Naive B cell (primary cell): ENCODE results near the gene SUSD6. TPM values are rescaled to one million over a fixed set of nuclear protein-coding genes. Genes with fewer than 3 reads are reported as not detected.
"Not testable (repeated sequence)": the region's sequence is repeated elsewhere in the genome, so short reads cannot be mapped to it uniquely, and the experiment has no call there.

Source experiments
- ATAC-seq, 2 donors: fragments of 150-1000 bp; cut with Tn5 transposase; 2 replicates each; pipeline ENCODE4 v1.10.0; 2021; ENCODE audit warnings: low read depth in 2 of 2, mild to moderate bottlenecking in 2 of 2, moderate library complexity in 2 of 2
- DNase-seq: peaks from one replicate; pipeline ENCODE4 v3.0.0; 2022
- H3K27ac Mint-ChIP-seq, 6 donors: one replicate each; pipeline ENCODE4 v1.8.0; 2020 to 2022; ENCODE audit warnings: mild to moderate bottlenecking in 6 of 6, mixed read lengths in 6 of 6, moderate library complexity in 5 of 6, inconsistent platforms in 2 of 6
- H3K27me3 Mint-ChIP-seq, 3 donors: one replicate each; pipeline ENCODE4 v1.8.0; 2021 to 2022; ENCODE audit warnings: mixed read lengths in 3 of 3, mild to moderate bottlenecking in 1 of 3
- H3K36me3 Mint-ChIP-seq, 2 donors: one replicate each; pipeline ENCODE4 v1.8.0; 2020 to 2022; ENCODE audit warnings: mixed read lengths in 2 of 2, inconsistent platforms in 1 of 2, mild to moderate bottlenecking in 1 of 2
- H3K4me1 Mint-ChIP-seq, 3 donors: one replicate each; pipeline ENCODE4 v1.8.0; 2020 to 2022; ENCODE audit warnings: mixed read lengths in 3 of 3, inconsistent platforms in 1 of 3, mild to moderate bottlenecking in 1 of 3, moderate library complexity in 1 of 3
- H3K4me3 Mint-ChIP-seq, 8 donors: one replicate each; pipeline ENCODE4 v1.8.0; 2020 to 2022; ENCODE audit warnings: mild to moderate bottlenecking in 8 of 8, mixed read lengths in 8 of 8, moderate library complexity in 8 of 8, inconsistent platforms in 2 of 8
- H3K9me3 Mint-ChIP-seq, 7 donors: one replicate each; pipeline ENCODE4 v1.8.0; 2020 to 2022; ENCODE audit warnings: mixed read lengths in 7 of 7, mild to moderate bottlenecking in 5 of 7, inconsistent platforms in 2 of 7, moderate library complexity in 1 of 7
- polyA plus RNA-seq, 6 donors: library from polyadenylated mRNA; unstranded; fragments of 300-500 nt; fragmentation: Illumina TruSeq; gene quantifications; one replicate each; pipeline ENCODE4 v1.2.3, GENCODE V29; 2021; ENCODE audit warnings: low read depth in 6 of 6

Gene SUSD6
- polyA plus RNA-seq, 6 donors from 2014 or later, result 16.1 to 22.8 (median 19.4) TPM

DNA sequence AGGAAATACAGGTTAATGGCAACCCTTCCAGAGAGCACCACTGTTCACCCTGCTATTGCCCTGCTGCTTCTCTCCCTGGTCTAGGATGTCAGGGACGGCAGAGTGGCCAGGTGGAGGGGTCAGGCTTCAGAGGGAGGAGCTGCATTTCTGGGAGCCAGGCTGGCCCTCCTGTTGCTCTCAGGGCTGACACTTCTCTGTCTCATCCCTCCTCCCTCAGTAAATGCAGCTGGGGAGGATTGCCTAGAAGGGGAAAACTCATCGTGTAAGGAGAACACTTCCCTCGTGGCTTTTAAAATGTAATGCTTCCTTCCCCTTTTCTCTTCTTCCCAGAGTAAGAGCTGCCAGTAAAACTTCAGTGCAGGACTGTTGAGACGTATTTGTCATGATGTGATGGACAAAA, 20.8 kb downstream of the SUSD6 start:
- Mint-ChIP-seq H3K27ac (peak overlapping the region; percentile 20 to 93 (median 84)), H3K9me3 (no peaks in the 10 kb centered on the region), H3K4me1 (peaks cover 86 to 99% (median 97%) of the 10 kb centered on the region in 3 donors), H3K4me3 (peak overlapping the region in 4 of 8 donors; percentile 4 to 53 (median 18)), H3K36me3 (no peaks in the 10 kb centered on the region), H3K27me3 (no peaks in the 10 kb centered on the region)
- ATAC-seq, result no peak
- DNase-seq, result no peak

DNA sequence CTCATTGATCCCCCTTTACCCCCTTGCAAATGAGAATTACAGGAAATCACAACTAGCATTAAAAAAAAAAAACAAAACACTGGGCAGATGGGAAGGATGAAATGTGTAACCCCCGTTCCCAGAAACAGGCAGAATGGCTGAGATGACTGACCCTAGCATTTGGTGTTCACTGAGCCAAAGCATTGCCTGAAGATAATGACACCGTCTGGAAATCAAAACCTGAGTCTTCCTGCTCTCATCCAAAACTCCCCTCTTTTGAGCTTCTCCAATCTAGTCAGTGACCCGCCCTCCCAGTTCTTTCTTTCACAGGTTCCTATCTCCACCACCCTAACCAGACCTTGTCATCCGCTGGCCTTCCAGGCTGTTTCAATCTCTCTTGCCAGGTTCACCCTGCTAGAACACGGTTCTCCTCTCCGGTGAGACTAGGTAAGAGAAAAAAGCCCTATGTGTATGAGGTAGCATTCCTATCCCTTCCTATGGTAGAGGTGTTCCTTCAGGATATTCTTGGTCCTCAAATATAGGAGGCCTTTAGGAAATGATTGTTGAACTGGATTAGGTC, 21.3 kb downstream of the SUSD6 start:
- Mint-ChIP-seq H3K36me3 (no peaks in the 10 kb centered on the region), H3K27ac (peak overlapping the region; percentile 20 to 93 (median 84)), H3K4me3 (peak overlapping the region in 7 of 8 donors; percentile 10 to 64 (median 24)), H3K4me1 (peaks cover 91 to 99% (median 99%) of the 10 kb centered on the region in 3 donors), H3K27me3 (no peaks in the 10 kb centered on the region), H3K9me3 (no peaks in the 10 kb centered on the region)
- DNase-seq (no peak), ATAC-seq (no peak)

DNA sequence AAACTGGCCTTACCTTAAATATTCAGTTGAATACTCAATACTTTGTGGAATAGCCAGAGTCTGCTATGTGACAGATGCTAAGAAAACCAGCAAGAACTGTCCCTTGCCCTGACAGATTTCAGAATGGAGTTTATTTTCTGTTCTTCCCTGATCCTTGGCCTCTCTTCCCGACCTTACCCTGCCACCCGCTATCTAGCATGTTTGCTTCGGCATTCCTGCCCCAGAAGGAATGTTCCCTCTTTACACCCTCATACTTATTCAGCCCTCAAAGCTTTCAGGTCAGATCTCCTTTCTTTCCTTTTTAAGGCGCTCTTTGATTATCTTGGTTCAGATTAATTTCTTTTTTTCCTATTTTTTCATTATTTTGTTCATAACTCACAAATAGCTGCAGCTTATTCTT, 21.8 kb downstream of the SUSD6 start:
- peaks cover 95 to 99% (median 99%) of the 10 kb centered on the region in 3 donors for H3K4me1 Mint-ChIP-seq
- H3K27me3 Mint-ChIP-seq, result no peaks in the 10 kb centered on the region
- H3K9me3 Mint-ChIP-seq, result no peaks in the 10 kb centered on the region
- peak overlapping the region in 1 of 8 donors; percentile 17 for H3K4me3 Mint-ChIP-seq
- ATAC-seq (no peak), DNase-seq (no peak)
- H3K36me3 Mint-ChIP-seq, result no peaks in the 10 kb centered on the region
- peak overlapping the region; percentile 8 to 93 (median 84) for H3K27ac Mint-ChIP-seq

DNA sequence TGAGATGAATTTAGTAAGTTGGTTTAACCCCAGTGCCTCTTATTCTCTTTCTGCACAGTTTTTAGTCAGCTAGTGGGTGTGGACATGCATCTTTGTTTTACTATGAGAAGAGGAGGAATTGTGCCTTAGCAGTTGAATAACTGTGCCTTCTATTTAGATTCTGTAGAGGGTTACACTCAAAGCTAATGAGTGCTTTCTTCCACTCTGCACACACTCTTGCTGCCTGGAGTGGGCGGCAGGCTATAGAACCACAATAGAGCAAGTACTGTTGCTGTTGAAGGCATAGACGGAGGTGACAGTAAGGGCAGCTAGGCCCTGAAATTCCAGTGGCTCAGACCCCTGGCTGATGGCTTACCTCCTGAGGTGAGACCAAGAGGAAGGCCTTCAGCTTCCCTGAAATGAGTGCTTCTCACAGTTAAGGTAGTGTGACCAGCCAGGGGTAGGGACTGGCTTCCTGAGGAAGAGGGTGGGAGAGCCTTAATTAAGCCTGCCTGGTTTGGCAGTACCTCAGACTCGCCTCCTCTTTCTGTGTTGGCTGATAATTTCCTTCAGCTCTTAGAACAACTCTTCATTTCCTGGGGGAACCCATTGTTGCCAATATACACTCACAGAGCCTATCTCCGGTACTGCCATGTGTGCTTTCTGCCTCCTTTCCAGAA, 24.7 kb downstream of the SUSD6 start:
- DNase-seq, result no peak
- H3K36me3 Mint-ChIP-seq, result peaks cover 3 to 5% of the 10 kb centered on the region in 2 donors
- no peaks in the 10 kb centered on the region for H3K27me3 Mint-ChIP-seq
- peak; percentile 23 to 27 for ATAC-seq
- H3K27ac Mint-ChIP-seq, result peak overlapping the region; percentile 92 to 98 (median 92)
- peak overlapping the region; percentile 10 to 84 (median 64) for H3K4me3 Mint-ChIP-seq
- H3K4me1 Mint-ChIP-seq, result peaks cover 86 to 96% (median 96%) of the 10 kb centered on the region in 3 donors
- H3K9me3 Mint-ChIP-seq, result peaks cover 0 to 9% (median 3%) of the 10 kb centered on the region in 7 donors

DNA sequence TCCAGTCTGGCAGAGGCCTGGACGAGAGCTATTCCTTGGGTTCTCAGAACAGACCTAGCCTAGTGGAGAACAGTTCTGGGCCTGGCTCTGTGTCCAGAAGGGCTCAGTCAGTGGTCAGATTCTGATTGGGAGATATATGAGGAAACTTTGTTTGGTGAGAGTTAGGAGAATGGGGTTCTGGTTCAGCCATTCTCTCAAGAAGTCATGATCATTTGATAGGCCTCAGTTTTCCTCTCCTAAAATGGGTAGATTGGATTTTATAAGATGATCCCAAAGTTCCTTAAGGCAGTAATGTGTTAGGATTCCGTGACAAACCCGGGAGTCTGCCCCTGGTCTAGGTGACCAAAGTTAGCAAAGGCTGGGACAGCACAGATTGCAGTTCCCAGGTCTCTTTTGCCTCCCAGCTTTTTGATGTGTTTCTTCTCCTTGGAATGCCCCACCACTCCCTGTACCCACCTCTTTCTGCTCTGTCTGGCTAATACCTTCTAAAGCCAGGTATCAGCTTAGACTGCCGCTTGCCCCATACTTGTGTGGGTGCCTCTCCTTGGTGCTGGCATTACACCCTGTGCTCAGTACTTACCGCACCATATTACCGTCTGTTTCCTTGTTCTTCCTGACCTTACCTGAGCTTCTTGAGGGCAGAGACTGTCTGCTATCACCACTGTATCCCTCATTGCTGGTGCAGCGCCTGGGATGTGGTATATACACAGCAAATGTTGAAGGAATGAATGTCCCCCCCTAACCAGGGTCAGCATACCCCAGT, 25.5 kb downstream of the SUSD6 start:
- H3K4me3 Mint-ChIP-seq, result peak overlapping the region; percentile 32 to 84 (median 64)
- DNase-seq (no peak), ATAC-seq (no peak)
- H3K27ac Mint-ChIP-seq, result peak overlapping the region; percentile 81 to 97 (median 92)
- peaks cover 10 to 13% of the 10 kb centered on the region in 2 donors for H3K36me3 Mint-ChIP-seq
- H3K27me3 Mint-ChIP-seq, result no peaks in the 10 kb centered on the region
- peaks cover 84 to 96% (median 94%) of the 10 kb centered on the region in 3 donors for H3K4me1 Mint-ChIP-seq
- H3K9me3 Mint-ChIP-seq, result peaks cover under 1 to 16% (median 9%) of the 10 kb centered on the region in 7 donors

DNA sequence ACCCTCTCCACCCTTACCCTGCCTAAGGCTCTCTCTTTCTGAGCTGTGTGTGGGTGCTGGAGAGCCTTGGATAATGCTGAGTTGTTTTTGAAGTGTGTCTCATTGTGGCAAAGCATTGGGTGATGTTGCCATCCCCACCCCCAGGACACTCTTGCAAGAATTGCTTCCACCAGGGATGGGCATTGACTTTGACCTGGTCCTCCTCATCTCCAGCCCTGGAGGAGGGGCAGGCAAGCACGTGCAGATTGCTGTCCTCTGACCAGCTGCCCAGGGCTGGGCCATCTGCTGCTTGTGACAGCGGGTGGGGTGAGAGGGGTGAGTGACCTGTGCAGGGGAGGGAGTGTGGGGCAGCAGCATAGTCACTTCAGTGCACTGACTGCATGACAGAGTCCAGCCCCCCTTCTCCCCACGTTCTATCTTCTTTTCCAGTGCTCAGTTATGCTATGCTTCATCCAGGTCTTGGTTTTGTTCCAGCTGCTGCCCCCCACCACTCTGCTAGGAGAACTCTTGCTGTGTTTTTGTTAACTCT, 26.2 kb downstream of the SUSD6 start:
- H3K36me3 Mint-ChIP-seq, result peaks cover 16 to 20% of the 10 kb centered on the region in 2 donors
- H3K9me3 Mint-ChIP-seq, result peaks cover 6 to 23% (median 16%) of the 10 kb centered on the region in 7 donors
- H3K4me1 Mint-ChIP-seq, result peaks cover 83 to 96% (median 94%) of the 10 kb centered on the region in 3 donors
- peak overlapping the region; percentile 88 to 98 (median 95) for H3K27ac Mint-ChIP-seq
- peak; percentile 8 to 25 for ATAC-seq
- no peak for DNase-seq
- H3K4me3 Mint-ChIP-seq, result peak overlapping the region; percentile 32 to 87 (median 78)
- H3K27me3 Mint-ChIP-seq, result no peaks in the 10 kb centered on the region

DNA sequence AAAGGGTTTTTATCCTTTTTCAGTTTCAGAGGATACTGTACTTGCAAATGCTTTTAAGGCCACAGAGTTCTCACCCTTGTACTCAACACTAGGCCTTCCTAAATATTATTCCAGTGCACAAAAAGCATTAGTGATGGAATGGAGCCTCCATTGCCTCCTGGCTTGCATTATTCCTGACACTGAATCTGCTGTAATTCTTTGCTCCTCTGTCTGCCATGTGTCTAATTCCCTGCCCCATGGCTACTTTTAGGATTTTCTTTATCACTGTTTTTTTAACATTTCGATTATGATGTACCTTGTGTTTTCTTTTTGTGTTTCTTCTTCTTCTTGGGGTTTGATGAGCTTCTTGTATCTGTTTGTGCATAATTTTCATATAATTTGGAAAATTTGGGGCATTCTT, 29.5 kb downstream of the SUSD6 start:
- Mint-ChIP-seq H3K27ac (peak overlapping the region in 4 of 6 donors; percentile 28 to 89 (median 42)), H3K4me1 (peaks cover 76 to 96% (median 93%) of the 10 kb centered on the region in 3 donors), H3K36me3 (peaks cover 26 to 39% of the 10 kb centered on the region in 2 donors), H3K27me3 (no peaks in the 10 kb centered on the region), H3K9me3 (peaks cover 6 to 35% (median 23%) of the 10 kb centered on the region in 7 donors), H3K4me3 (peak overlapping the region in 1 of 8 donors; percentile 67)
- DNase-seq (no peak), ATAC-seq (no peak)

DNA sequence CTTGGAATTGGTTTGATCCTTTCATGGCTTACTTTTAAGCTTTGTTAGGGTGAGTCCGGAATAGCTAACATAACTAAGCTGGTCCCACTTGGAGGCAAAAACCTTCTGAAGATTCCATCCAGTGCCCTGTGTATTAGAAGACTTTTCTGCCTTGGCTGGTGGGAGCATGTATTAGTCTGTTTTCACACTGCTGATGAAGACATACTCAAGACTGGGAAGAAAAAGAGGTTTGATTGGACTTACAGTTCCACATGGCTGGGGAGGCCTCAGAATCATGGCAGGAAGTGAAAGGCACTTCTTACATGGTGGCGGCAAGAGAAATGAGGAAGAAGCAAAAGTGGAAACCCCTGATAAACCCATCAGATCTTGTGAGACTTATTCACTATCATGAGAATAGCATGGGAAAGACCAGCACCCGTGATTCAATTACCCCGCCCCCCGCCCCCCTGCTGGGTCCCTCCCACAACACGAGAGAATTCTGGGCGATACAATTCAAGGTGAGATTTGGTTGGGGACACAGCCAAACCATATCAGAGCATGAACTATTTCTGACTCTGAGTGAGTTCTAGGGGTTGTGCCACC, 30.9 kb downstream of the SUSD6 start:
- peaks cover 30 to 46% of the 10 kb centered on the region in 2 donors for H3K36me3 Mint-ChIP-seq
- peak overlapping the region in 5 of 6 donors; percentile 75 to 95 (median 81) for H3K27ac Mint-ChIP-seq
- peak in 1 of 2 donors; percentile 5 for ATAC-seq
- DNase-seq, H3K27me3 Mint-ChIP-seq: not testable (repeated sequence)
- H3K4me1 Mint-ChIP-seq, result peaks cover 71 to 96% (median 93%) of the 10 kb centered on the region in 3 donors
- peaks cover 6 to 35% (median 23%) of the 10 kb centered on the region in 7 donors for H3K9me3 Mint-ChIP-seq
- peak overlapping the region in 5 of 8 donors; percentile 5 to 73 (median 21) for H3K4me3 Mint-ChIP-seq

DNA sequence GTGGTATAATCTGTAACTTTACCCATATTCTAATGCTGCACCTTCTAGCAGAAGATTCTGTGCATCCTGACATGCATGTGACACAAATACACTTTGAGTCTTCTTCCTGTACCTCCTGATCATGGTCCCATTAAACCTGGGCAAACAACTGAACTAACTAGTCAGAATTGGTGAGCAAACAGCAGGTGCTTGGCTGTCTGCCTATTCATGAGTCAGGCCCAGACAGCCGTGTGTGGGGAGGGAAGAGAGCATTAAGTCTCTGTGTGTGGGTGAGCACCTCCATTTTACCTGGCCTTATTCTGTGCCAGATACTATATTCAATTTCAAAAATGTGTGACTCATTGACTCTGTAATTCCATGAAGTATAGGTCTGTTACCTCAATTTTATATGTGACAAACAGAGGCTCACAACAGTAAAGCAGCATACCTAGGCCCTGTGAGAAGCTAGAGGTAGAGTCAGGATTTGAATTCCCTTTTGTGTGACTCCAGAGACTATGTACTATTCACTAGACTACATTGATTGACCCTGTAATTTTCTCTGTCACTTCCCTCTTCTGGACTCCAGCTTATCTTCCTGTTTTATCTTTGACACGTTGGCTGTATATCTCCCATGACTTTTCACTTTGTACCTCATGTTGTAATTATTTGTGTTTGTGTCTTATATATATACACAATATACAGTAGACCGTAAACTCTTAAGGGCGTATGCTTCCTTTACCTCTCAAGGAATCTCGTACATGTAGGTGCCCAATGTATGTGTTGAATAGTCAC, 32.2 kb downstream of the SUSD6 start:
- Mint-ChIP-seq H3K36me3 (peaks cover 30 to 46% of the 10 kb centered on the region in 2 donors), H3K4me3 (peak overlapping the region in 5 of 8 donors; percentile 3 to 59 (median 55)), H3K27me3 (no peaks in the 10 kb centered on the region), H3K4me1 (peaks cover 65 to 93% (median 93%) of the 10 kb centered on the region in 3 donors), H3K27ac (peak overlapping the region in 4 of 6 donors; percentile 1 to 51 (median 22)), H3K9me3 (peaks cover 6 to 35% (median 23%) of the 10 kb centered on the region in 7 donors)
- DNase-seq (no peak), ATAC-seq (no peak)

DNA sequence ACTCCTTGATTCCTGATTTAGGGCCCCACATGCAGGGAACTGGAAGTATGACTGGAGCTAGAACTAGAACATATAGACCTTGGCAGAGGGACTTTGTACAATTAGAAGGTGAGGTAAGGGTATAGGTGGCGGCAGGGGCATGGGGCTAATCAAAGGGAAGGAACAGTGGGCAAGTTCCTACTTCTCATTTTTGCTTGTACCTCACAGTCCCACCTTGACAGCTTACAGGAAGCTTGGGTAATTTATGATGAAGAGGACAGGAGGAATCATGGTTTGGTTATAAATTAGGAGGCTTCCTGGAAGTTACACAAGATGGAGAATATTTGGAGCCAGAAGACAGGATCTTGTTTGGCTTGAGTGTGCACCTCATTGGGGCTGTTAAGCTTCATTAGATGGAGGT, 33.4 kb downstream of the SUSD6 start:
- ATAC-seq, result peak; percentile 73 to 74

DNA sequence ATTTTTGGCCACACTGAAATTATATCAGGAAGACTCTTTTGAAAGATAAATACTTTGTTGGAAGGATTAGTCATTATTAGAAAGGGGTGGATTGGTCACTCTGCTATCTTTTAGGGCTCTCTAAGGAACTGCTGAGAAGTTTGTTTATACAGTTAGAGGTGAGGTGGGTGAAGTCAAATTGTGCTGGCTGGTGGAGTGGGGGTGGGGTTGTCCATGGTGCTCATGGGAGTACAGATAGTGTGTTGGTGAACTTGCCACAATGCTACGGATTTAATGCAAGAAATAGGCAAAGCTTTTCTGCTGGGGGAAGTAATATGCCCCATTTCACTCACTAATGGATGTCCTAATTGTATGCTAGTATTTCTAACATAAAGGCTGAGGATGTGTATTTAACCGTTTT, 35.8 kb downstream of the SUSD6 start:
- DNase-seq (no peak), ATAC-seq (no peak)
- peak overlapping the region in 5 of 6 donors; percentile 30 to 94 (median 86) for H3K27ac Mint-ChIP-seq
- H3K4me1 Mint-ChIP-seq, result peaks cover 74 to 99% (median 96%) of the 10 kb centered on the region in 3 donors
- H3K27me3 Mint-ChIP-seq, result no peaks in the 10 kb centered on the region
- H3K9me3 Mint-ChIP-seq, result peaks cover 2 to 18% (median 10%) of the 10 kb centered on the region in 7 donors
- peaks cover 17 to 29% of the 10 kb centered on the region in 2 donors for H3K36me3 Mint-ChIP-seq
- H3K4me3 Mint-ChIP-seq, result peak overlapping the region in 5 of 8 donors; percentile 14 to 85 (median 52)

More for the DNA sequence above, 33.4 kb downstream of the SUSD6 start:
- H3K36me3 Mint-ChIP-seq, result peaks cover 30 to 46% of the 10 kb centered on the region in 2 donors
- DNase-seq, result no peak
- H3K27ac Mint-ChIP-seq, result peak overlapping the region; percentile 49 to 89 (median 62)
- no peaks in the 10 kb centered on the region for H3K27me3 Mint-ChIP-seq
- peaks cover 6 to 35% (median 23%) of the 10 kb centered on the region in 7 donors for H3K9me3 Mint-ChIP-seq
- peaks cover 71 to 96% (median 93%) of the 10 kb centered on the region in 3 donors for H3K4me1 Mint-ChIP-seq
- H3K4me3 Mint-ChIP-seq, result peak overlapping the region in 6 of 8 donors; percentile 0 to 77 (median 22)

DNA sequence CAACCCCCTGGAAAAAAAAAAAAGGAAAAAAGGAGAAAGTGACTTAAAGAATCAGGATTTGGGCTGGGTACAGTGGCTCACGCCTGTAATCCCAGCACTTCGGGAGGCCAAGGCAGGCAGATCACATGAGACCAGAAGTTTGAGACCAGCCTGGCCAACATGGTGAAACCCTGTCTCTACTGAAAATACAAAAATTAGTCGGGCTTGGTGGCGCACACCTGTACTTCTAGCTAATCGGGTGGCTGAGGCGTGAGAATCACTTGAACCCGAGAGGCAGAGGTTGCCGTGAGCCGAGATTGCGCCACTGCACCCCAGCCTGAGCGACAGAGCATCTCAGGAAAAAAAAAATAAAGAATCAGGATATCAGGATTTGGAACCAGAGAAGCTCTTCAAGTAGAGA, 36.2 kb downstream of the SUSD6 start:
- H3K9me3 Mint-ChIP-seq, result peaks cover 0 to 14% (median 6%) of the 10 kb centered on the region in 7 donors
- H3K27ac Mint-ChIP-seq, result peak overlapping the region in 5 of 6 donors; percentile 30 to 94 (median 86)
- H3K36me3 Mint-ChIP-seq, result peaks cover 14 to 25% of the 10 kb centered on the region in 2 donors
- H3K4me3 Mint-ChIP-seq, result peak overlapping the region in 3 of 8 donors; percentile 47 to 83 (median 65)
- not testable (repeated sequence) for H3K27me3 Mint-ChIP-seq, ATAC-seq, DNase-seq
- peaks cover 76 to 97% (median 96%) of the 10 kb centered on the region in 3 donors for H3K4me1 Mint-ChIP-seq
